Measurements from ENCODE around the gene PRDM16.

PRDM16 gene

DNA sequence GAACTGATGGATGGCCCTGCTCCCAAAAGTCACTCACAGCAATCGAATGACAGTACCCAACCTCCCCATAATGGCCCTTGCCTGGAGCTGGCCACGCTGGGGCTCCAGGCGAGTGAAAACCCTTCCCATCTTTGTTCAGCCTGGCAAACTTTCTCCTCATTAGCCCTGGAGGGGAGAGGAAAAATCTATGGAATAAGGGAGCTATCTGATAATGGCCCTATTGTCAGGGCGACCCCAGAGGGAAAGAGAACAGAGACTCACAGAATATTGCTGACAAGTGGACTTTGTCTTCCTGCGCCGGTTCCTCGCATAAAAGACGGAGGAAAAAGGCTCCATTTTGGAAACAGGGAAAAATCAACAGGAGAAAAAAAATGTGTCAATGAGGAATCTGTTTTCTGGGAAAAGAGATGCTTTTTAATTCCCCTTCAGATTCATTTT lies 372.4 kb downstream of the PRDM16 start:
- Histone ChIP-seq H3K9ac (ENCODE audit: low read length in 2 of 2) (no peak overlapping the region), H3K4me1 (ENCODE audit: control insufficient read depth, insufficient read depth, low read length) (no peaks in the 10 kb centered on the region), H3K9me3 (ENCODE audit: control insufficient read depth in 2 of 2, low read length in 2 of 2) (peaks cover 2 to 4% of the 10 kb centered on the region in 2 donors), H3K27ac (ENCODE audit: low read length) (no peak overlapping the region), H3K27me3 (ENCODE audit: control insufficient read depth in 1 of 2, insufficient read depth in 2 of 2, low read length in 2 of 2) (peaks cover 7 to 9% of the 10 kb centered on the region in 2 donors), H3K36me3 (ENCODE audit: control insufficient read depth in 2 of 2, insufficient read depth in 2 of 2, low read length in 2 of 2) (no peaks in the 10 kb centered on the region), H3K4me3 (ENCODE audit: low read length in 2 of 2) (no peak overlapping the region)

DNA sequence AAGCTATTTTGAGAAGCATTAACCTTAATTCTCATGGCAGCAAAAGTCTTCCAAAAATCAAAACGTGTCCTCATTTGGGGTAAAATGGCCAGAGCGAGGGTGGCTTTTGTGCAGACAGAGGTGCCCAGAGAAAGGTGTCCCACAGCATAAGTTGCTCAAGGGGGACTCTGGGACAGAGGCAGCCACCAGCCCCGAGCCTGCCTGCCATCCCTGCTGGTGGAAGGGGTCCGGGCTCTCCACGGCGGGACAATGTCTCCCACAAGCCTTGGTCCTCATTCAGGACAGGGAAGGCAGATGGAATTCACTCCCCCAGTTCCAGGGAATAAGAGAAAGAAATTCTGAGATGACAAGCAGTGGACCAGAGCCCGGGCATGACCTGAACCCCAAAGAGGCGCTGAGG lies 372.9 kb downstream of the PRDM16 start:
- Histone ChIP-seq H3K4me3 (ENCODE audit: low read length in 2 of 2) (no peak overlapping the region), H3K9me3 (ENCODE audit: control insufficient read depth in 2 of 2, low read length in 2 of 2) (peaks cover 2 to 4% of the 10 kb centered on the region in 2 donors), H3K36me3 (ENCODE audit: control insufficient read depth in 2 of 2, insufficient read depth in 2 of 2, low read length in 2 of 2) (no peaks in the 10 kb centered on the region), H3K9ac (ENCODE audit: low read length in 2 of 2) (no peak overlapping the region), H3K27ac (ENCODE audit: low read length) (no peak overlapping the region), H3K27me3 (ENCODE audit: control insufficient read depth in 1 of 2, insufficient read depth in 2 of 2, low read length in 2 of 2) (peaks cover 7 to 9% of the 10 kb centered on the region in 2 donors), H3K4me1 (ENCODE audit: control insufficient read depth, insufficient read depth, low read length) (no peaks in the 10 kb centered on the region)

DNA sequence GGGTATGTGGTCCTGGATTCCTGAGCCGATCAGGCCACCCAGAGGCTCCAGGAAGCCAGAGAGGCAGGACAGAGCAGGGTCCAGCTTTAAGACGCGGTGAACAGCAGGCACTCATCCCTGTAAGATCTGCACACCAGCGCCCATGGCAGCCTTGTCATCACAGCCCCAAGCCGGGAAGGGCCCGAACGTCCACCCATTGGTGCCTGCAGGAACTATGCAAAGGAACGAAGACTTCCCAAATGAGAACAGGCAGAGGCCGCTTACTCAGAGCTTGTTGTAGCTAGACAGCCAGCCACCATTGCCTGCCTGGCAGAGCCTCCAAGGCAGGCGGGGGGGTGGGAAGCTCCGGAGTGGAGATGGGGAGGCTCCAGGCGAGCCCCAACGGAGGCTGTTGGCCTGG lies 373.3 kb downstream of the PRDM16 start:
- peaks cover 2 to 4% of the 10 kb centered on the region in 2 donors for H3K9me3 ChIP-seq (ENCODE audit: control insufficient read depth in 2 of 2, low read length in 2 of 2)
- H3K27me3 ChIP-seq (ENCODE audit: control insufficient read depth in 1 of 2, insufficient read depth in 2 of 2, low read length in 2 of 2), result peaks cover 7 to 9% of the 10 kb centered on the region in 2 donors
- H3K36me3 ChIP-seq (ENCODE audit: control insufficient read depth in 2 of 2, insufficient read depth in 2 of 2, low read length in 2 of 2), result no peaks in the 10 kb centered on the region
- no peak overlapping the region for H3K4me3 ChIP-seq (ENCODE audit: low read length in 2 of 2)
- H3K9ac ChIP-seq (ENCODE audit: low read length in 2 of 2), result no peak overlapping the region
- H3K4me1 ChIP-seq (ENCODE audit: control insufficient read depth, insufficient read depth, low read length), result no peaks in the 10 kb centered on the region
- no peak overlapping the region for H3K27ac ChIP-seq (ENCODE audit: low read length)

DNA sequence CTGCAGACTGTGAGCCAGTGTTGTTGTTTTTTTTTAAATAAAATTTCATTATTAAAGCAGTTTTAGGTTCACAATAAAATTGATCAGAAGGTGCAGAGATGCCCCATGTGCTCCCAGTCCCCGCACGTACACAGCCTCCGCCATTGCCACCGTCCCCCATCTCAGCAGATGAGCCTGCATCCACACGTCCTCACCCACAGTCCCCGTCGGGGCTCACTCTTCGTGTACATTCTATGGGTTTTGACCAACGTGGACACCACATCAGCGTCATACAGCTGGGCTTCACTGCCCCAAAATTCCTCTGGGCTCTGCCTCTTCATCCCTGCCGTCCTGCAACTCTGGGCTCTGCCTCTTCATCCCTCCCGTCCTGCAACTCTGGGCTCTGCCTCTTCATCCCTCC lies 373.9 kb downstream of the PRDM16 start:
- H3K36me3 ChIP-seq (ENCODE audit: control insufficient read depth in 2 of 2, insufficient read depth in 2 of 2, low read length in 2 of 2), result no peaks in the 10 kb centered on the region
- H3K27ac ChIP-seq (ENCODE audit: low read length), result no peak overlapping the region
- no peak overlapping the region for H3K9ac ChIP-seq (ENCODE audit: low read length in 2 of 2)
- H3K4me1 ChIP-seq (ENCODE audit: control insufficient read depth, insufficient read depth, low read length), result no peaks in the 10 kb centered on the region
- H3K4me3 ChIP-seq (ENCODE audit: low read length in 2 of 2), result no peak overlapping the region
- H3K9me3 ChIP-seq (ENCODE audit: control insufficient read depth in 2 of 2, low read length in 2 of 2), result peaks cover 2 to 4% of the 10 kb centered on the region in 2 donors
- H3K27me3 ChIP-seq (ENCODE audit: control insufficient read depth in 1 of 2, insufficient read depth in 2 of 2, low read length in 2 of 2), result peaks cover 7 to 9% of the 10 kb centered on the region in 2 donors

DNA sequence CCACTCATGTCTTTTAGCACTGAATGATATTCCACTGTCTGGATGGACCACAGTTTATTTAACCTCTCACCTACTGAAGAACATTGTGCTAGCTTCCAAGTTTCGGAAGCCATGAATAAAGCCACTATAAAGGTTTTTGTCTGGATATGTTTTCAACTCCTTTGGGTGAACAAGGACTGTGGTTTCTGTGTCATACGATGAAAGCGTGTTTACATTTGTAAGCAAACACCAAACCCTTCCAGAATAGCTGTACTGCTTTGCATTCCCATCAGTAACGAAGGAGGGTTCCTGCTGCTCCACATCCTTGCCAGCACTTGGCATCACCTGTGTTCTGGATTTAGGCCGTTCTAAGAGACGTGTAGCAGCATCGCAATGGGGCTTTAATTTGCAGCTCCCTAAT lies 374.8 kb downstream of the PRDM16 start:
- Histone ChIP-seq H3K4me1 (ENCODE audit: control insufficient read depth, insufficient read depth, low read length) (no peaks in the 10 kb centered on the region), H3K27ac (ENCODE audit: low read length) (no peak overlapping the region), H3K27me3 (ENCODE audit: control insufficient read depth in 1 of 2, insufficient read depth in 2 of 2, low read length in 2 of 2) (peaks cover 7 to 9% of the 10 kb centered on the region in 2 donors), H3K9me3 (ENCODE audit: control insufficient read depth in 2 of 2, low read length in 2 of 2) (peaks cover 2 to 4% of the 10 kb centered on the region in 2 donors), H3K36me3 (ENCODE audit: control insufficient read depth in 2 of 2, insufficient read depth in 2 of 2, low read length in 2 of 2) (no peaks in the 10 kb centered on the region), H3K9ac (ENCODE audit: low read length in 2 of 2) (no peak overlapping the region), H3K4me3 (ENCODE audit: low read length in 2 of 2) (no peak overlapping the region)

DNA sequence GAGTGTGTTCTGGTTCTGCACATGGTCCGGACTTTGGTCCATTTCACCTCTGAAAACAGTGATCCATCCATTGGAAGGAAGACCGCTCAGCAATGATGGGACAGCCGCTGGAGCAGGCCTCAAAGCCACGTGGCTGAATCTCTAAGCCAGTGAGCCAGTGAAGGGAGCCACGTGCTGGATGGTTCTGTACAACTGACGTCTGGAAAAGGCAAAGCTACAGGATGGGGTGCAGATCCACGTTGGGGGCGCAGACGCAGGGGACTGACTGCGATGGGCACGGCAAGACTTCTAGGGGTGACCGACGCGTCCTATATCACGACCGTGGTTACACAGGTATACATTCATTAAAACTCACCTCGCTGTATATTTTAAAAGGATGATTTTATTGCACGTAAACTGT lies 375.3 kb downstream of the PRDM16 start:
- Histone ChIP-seq H3K4me3 (ENCODE audit: low read length in 2 of 2) (no peak overlapping the region), H3K27ac (ENCODE audit: low read length) (no peak overlapping the region), H3K27me3 (ENCODE audit: control insufficient read depth in 1 of 2, insufficient read depth in 2 of 2, low read length in 2 of 2) (peaks cover 6 to 9% of the 10 kb centered on the region in 2 donors)

DNA sequence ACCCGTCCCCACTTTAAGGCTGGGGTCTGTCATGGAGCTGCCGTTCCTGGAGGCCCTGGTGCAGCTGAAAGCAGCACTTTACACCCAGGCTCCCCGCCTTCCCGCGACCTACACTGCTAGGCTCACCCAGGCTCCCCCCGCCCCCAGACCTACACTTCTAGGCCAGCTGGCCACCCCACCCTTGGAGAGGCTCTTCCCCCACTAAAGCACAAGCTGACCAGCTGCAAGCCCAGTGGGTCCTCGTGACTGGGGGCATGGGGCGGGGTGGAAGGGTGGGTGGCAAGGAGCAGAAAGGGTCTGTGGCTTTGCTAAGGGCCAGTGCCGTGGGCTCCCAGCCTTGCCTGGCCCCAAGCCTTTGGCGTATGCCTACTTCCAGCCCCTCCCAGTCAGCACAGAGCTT lies 375.7 kb downstream of the PRDM16 start:
- Histone ChIP-seq H3K9ac (ENCODE audit: low read length in 2 of 2) (no peak overlapping the region), H3K36me3 (ENCODE audit: control insufficient read depth in 2 of 2, insufficient read depth in 2 of 2, low read length in 2 of 2) (no peaks in the 10 kb centered on the region), H3K27me3 (ENCODE audit: control insufficient read depth in 1 of 2, insufficient read depth in 2 of 2, low read length in 2 of 2) (peaks cover 3 to 9% of the 10 kb centered on the region in 2 donors), H3K9me3 (ENCODE audit: control insufficient read depth in 2 of 2, low read length in 2 of 2) (peaks cover 2 to 4% of the 10 kb centered on the region in 2 donors), H3K27ac (ENCODE audit: low read length) (no peak overlapping the region), H3K4me3 (ENCODE audit: low read length in 2 of 2) (no peak overlapping the region), H3K4me1 (ENCODE audit: control insufficient read depth, insufficient read depth, low read length) (no peaks in the 10 kb centered on the region)

More for the DNA sequence above, 375.3 kb downstream of the PRDM16 start:
- Histone ChIP-seq H3K4me1 (ENCODE audit: control insufficient read depth, insufficient read depth, low read length) (no peaks in the 10 kb centered on the region), H3K9me3 (ENCODE audit: control insufficient read depth in 2 of 2, low read length in 2 of 2) (peaks cover 2 to 4% of the 10 kb centered on the region in 2 donors), H3K9ac (ENCODE audit: low read length in 2 of 2) (no peak overlapping the region), H3K36me3 (ENCODE audit: control insufficient read depth in 2 of 2, insufficient read depth in 2 of 2, low read length in 2 of 2) (no peaks in the 10 kb centered on the region)

DNA sequence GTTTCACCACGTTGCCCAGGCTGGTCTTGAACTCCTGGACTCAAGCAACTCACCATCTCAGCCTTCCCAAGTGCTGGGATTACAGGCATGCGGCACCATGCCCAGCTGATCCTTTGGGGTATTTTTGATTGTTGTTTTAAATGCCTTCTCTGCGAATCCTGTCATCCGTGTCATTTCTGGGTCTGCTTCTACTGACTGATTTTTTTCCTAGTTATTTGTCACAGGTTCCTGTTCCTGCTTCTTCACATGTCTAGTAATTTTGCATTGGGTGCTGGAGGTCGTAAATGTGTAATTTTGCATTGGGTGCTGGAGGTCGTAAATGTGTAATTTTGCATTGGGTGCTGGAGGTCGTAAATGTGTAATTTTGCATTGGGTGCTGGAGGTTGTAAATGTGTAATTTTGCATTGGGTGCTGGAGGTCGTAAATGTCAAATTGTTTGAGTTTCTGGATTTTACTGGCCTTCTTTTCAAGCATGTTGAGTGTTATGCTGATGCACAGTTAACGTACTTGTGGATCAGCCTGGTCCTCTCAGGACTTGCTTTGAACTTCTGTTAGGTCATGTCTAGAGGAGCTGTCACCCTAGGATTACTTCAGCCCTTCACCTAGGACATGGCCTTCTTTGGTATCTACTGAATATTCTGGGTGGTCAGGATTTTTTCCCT lies 381.3 kb downstream of the PRDM16 start:
- peaks cover 1% of the 10 kb centered on the region in 2 donors for H3K9me3 ChIP-seq (ENCODE audit: control insufficient read depth in 2 of 2, low read length in 2 of 2)
- no peak overlapping the region for H3K9ac ChIP-seq (ENCODE audit: low read length in 2 of 2)
- peaks cover 26 to 33% of the 10 kb centered on the region in 2 donors for H3K27me3 ChIP-seq (ENCODE audit: control insufficient read depth in 1 of 2, insufficient read depth in 2 of 2, low read length in 2 of 2)
- no peaks in the 10 kb centered on the region for H3K36me3 ChIP-seq (ENCODE audit: control insufficient read depth in 2 of 2, insufficient read depth in 2 of 2, low read length in 2 of 2)
- H3K27ac ChIP-seq (ENCODE audit: low read length), result no peak overlapping the region
- H3K4me1 ChIP-seq (ENCODE audit: control insufficient read depth, insufficient read depth, low read length), result peaks cover 12% of the 10 kb centered on the region
- H3K4me3 ChIP-seq (ENCODE audit: low read length in 2 of 2), result no peak overlapping the region

DNA sequence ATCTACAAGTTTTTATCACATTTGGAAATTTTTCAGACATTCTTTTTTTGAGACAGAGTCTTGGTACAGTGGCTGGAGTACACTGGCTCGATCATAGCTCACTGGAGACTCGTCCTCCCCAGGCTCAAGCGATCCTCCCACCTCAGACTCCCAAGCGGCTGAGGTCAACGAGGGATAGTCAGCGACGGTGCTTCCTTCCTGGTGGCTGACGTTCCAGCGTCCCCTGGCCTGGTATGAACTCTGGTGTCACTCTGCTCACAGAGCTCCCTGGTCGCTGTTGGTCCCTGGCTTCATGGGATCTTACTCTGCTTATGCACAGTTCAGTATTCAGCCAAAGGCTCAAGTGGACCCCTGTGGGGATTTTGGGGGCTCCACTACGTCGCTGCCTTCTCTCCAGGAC lies 382.0 kb downstream of the PRDM16 start:
- Histone ChIP-seq H3K9ac (ENCODE audit: low read length in 2 of 2) (no peak overlapping the region), H3K9me3 (ENCODE audit: control insufficient read depth in 2 of 2, low read length in 2 of 2) (no peaks in the 10 kb centered on the region), H3K4me3 (ENCODE audit: low read length in 2 of 2) (no peak overlapping the region), H3K36me3 (ENCODE audit: control insufficient read depth in 2 of 2, insufficient read depth in 2 of 2, low read length in 2 of 2) (no peaks in the 10 kb centered on the region), H3K27me3 (ENCODE audit: control insufficient read depth in 1 of 2, insufficient read depth in 2 of 2, low read length in 2 of 2) (peaks cover 33 to 40% of the 10 kb centered on the region in 2 donors), H3K27ac (ENCODE audit: low read length) (no peak overlapping the region), H3K4me1 (ENCODE audit: control insufficient read depth, insufficient read depth, low read length) (peaks cover 12% of the 10 kb centered on the region)

DNA sequence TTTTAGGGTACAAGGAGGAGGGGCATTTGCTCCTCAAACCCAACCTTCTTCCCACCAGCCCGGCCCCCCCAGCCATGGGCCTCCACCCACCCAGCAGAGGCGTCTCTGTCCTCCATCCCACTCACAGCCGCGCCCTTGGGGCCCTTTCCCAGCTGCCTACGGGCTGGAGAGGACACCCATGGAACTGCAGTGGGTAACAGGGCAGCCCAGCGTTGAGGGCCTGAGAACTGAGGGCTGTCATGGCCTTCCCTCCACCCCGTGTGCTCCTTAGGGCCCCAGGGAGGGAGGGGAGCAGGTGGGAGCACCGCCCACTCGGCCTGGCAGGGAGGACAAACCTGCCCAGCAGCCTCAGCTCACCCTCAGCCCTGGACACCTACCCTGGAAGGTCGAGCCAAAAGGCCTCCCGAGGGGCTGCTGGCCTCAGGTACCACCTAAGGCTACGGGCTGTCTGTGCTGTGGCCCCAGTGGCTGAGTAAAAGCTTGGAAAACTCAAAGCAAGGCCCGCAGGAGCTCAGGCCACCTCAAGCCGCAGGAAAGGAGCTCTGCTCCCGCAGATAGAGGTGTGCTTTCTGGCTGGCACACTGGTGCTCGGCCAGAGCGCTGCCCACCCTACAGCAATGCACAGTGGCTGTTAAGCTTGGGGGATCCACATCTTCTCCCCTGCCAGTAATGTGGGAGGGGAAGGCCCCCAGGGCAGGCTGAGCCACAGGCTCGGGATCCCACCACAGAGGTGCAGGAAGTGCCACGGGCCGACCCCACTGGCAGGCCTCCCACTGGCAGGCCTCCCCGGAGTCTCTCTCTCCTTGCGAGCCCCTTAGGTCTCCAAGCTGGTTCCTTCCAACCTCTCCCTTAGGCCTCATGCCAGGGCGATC lies 383.2 kb downstream of the PRDM16 start:
- Histone ChIP-seq H3K4me1 (ENCODE audit: control insufficient read depth, insufficient read depth, low read length) (peaks cover 14% of the 10 kb centered on the region), H3K9ac (ENCODE audit: low read length in 2 of 2) (peak overlapping the region; percentile 13 to 31), H3K9me3 (ENCODE audit: control insufficient read depth in 2 of 2, low read length in 2 of 2) (no peaks in the 10 kb centered on the region), H3K4me3 (ENCODE audit: low read length in 2 of 2) (no peak overlapping the region), H3K27ac (ENCODE audit: low read length) (no peak overlapping the region), H3K36me3 (ENCODE audit: control insufficient read depth in 2 of 2, insufficient read depth in 2 of 2, low read length in 2 of 2) (no peaks in the 10 kb centered on the region), H3K27me3 (ENCODE audit: control insufficient read depth in 1 of 2, insufficient read depth in 2 of 2, low read length in 2 of 2) (peaks cover 39 to 47% of the 10 kb centered on the region in 2 donors)

DNA sequence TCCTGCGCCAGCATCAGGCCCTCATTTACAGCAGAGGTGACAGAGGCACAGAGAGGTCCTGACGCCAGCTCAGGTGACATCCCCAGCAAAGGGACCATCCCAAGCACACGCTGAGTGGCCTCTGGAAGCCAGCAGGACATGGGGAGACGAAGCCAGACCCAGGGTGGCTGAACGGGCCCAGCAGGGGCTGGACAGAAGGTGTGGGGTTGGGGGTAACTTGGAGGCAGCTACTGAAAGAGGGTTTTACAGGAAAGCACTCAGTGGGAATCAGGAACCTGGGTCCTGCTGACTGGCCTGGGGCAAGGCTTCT lies 383.8 kb downstream of the PRDM16 start:
- Histone ChIP-seq H3K4me1 (ENCODE audit: control insufficient read depth, insufficient read depth, low read length) (peaks cover 17% of the 10 kb centered on the region), H3K9ac (ENCODE audit: low read length in 2 of 2) (peak overlapping the region; percentile 13 to 31), H3K36me3 (ENCODE audit: control insufficient read depth in 2 of 2, insufficient read depth in 2 of 2, low read length in 2 of 2) (no peaks in the 10 kb centered on the region), H3K27me3 (ENCODE audit: control insufficient read depth in 1 of 2, insufficient read depth in 2 of 2, low read length in 2 of 2) (peaks cover 39 to 47% of the 10 kb centered on the region in 2 donors), H3K27ac (ENCODE audit: low read length) (no peak overlapping the region), H3K9me3 (ENCODE audit: control insufficient read depth in 2 of 2, low read length in 2 of 2) (no peaks in the 10 kb centered on the region), H3K4me3 (ENCODE audit: low read length in 2 of 2) (no peak overlapping the region)
